Prostate gland (tissue), 2 donors: ENCODE data around the gene RPS3.

Experiments used
- CTCF ChIP-seq, 4 experiments: fragments of 200-600 bp in 2 of 4; fragments of 450-650 bp in 2 of 4; sonication (generic) in 2 of 4; IDR thresholded peaks; 1 replicate in 3 of 4; 2 replicates in 1 of 4; pipeline ENCODE4 v1.5.1; 2016 to 2019; ENCODE audit warnings: antibody characterized with exemption in 4 of 4, mild to moderate bottlenecking in 2 of 4, moderate library complexity in 2 of 4
- POLR2A ChIP-seq: fragments of 450-650 bp; IDR thresholded peaks from one replicate; pipeline ENCODE4 v1.6.1; 2016; ENCODE audit warnings: antibody characterized with exemption, mild to moderate bottlenecking

GRCh38 chr11:75431533-75432525 lies 32.5 kb downstream of the RPS3 start:
- TF ChIP-seq POLR2A (no peak), CTCF (IDR thresholded peaks at IDR 0.05) (no peak)
